Activated CD8-positive, alpha-beta memory T cell treated with anti-CD3 and anti-CD28 coated beads for 24 hours (primary cell): ENCODE measurements around the gene ABCC4.

ENCODE experiments used
- DNase-seq: peaks from one replicate; pipeline ENCODE4 v3.0.0-alpha.2; 2020

Gene ABCC4

DNA sequence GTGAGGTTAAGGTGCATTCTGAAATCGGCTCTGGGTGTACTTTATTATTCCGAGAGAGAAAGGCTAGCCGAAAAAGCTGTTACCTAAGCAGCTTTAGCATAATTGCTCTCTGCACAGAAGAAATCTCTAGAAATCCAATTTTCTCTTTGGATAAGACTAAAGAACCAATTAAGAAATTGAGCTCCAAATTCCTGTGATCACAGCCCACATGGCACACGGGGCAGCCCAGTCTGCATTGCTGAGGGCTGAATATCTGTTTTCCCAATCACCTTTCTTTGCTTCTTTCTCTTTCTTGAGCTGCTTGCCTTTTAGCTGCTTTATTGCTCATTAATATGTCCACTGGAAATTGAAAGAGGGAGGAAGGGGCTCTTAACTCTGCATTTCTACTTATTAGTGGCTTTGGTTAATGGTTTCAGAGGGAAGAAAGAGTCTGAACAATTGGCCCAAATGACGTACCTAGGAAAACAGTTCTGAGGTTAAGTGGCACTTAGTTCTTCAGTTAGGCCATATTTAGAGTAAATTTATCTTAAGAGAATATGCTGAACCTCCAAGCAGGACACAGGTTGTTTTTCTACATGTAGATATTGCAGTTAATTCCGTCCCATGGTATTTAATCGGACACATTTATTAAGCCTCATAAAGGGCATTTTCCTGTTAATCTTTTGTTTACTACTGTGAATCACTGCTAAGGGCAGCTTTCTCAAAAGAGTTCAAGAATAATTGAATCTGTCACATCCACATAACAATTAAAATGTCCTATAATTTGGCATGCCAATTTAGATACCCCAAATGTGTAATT, 265.7 kb downstream of the ABCC4 start:
- DNase-seq = no peak

DNA sequence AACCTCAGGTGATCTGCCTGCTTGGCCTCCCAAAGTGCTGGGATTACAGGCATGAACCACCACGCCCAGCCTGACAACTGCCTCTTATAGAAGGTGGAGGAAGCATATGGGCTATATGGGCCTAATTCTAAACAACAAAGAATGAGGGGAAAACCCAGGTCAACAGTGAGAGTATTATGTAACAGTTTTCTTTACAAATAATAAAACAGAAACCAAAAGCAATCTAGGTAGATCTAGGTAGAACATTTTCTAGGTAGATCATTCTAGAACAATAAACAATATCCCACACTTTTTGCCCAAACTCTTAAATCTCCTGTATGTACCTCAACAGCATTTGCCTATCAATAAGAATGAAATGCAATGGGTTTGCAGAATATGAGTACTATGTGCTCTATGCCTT, 267.4 kb downstream of the ABCC4 start:
- no peak for DNase-seq

DNA sequence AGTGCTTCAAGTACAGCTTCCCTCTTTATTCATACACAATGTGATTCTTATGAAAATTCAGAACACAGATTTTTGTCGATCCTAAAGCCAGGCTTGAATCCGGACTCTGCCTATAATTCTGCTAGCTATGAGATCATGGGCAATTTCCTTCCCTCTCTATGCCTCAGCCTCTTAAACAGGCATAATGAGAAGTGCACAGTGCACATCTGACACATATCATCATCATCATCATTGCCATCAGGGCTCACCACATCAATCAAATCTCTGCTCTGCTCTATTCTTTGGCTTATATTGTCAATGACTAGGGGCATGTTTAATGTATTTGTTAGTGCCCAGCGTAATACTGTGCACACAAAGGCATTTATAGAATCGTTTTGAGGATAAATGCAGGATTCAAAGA, 269.1 kb downstream of the ABCC4 start:
- no peak for DNase-seq

DNA sequence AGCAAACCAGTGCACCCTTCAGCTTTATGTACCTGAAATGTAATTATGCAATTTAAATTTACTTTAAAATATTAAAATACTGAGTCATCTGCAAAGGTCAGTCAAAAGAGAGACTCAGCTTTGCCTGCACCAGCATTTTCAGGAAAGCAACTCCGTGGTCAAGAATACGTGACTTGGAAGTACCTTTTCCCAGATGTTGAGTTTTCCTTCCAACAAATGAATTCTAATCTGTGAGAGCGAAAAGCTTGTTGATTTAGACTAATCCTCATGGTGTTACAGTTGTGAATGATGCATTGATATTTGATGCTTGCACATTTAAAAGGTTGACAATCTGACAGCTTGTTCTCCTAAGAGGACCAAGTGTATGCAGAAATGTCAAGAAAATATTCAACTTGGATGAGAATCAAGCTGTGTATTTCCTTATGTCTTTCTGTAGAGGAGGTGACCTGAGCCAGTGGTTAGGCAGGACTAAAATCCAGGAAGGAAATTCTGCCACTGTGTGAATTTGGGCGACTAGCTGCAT, 270.4 kb downstream of the ABCC4 start:
- no peak for DNase-seq

DNA sequence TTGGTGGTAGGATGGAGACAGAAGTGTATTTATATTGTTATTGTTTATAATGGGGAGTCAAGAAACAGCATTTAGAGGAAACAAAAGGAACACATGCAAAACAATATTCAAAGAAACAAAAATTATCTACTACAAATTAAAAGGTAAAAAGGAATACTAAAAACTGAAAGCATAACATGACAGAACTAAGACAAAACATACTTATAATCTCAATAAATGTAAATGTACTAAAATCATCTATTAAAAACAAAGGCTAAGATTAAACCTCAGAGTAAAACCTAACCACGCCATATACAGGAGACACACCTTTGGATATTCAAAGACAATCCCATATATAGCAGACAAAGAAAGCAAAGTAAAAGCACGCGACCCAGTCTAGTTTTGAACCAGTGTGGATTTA, 273.6 kb downstream of the ABCC4 start:
- no peak for DNase-seq

DNA sequence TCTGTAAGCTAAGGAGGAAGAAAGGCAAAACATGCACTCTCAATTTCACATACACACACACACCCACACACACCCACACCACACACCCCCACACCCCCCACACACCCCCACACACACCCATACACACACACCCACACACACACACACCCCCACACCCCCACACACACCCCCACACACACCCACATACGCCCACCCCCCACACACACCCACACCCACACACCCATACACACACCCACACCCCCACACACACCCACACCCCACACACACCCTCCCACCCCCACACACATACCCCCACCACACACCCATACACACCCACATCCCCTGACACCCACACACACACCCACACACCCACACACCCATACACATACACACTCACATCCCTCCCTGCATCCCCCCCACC, 276.1 kb downstream of the ABCC4 start:
- no peak for DNase-seq

DNA sequence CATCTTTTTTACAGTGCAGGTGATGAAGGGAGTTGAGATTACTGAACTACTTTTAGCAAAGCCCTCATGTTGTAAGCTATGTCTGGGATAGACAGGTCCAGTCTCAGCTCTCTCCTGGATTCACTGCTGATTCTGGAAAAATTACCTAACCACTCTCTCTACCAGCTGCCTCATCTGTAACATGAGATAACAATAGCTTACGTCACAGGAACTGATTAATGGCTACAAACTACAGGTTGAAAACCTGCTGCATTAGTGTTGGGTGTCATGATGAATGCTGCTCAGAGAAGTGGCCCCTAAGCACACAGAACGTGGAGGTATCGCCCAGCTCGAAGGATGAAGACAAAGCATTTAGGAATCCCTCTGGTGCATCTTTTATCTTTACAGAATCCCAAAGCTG, 277.8 kb downstream of the ABCC4 start:
- no peak for DNase-seq

DNA sequence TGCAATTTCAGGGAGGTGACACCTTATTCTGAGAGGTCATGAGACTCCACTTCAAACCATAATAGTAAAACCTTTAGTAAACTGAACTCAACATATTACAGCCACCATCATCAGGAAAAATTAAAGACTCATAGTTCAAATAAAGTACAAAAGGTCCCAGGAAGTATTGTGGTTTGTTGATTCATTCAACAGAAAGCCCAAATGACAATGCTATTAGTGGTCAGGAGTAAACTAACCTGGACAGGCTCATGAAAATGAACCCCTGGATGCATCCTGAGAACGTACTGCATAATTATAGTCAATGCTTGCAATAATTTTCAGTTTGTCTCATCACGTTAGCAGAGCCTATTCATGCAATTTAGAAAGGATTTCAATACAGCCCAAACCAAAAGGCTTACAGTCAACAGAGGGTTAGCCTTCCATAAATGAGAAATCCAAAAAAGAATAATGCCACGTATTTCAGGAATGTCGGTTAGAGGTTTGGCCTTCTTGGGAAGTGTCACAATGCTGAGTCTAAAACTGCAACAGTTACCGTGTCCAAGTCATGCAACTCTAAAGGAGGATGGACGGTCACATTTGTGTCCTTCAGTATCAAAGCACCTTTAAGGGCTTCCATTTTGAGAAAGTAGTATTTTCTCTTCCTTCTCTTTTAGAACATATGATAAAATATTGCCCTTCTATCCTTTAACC, 280.8 kb downstream of the ABCC4 start:
- DNase-seq = no peak

DNA sequence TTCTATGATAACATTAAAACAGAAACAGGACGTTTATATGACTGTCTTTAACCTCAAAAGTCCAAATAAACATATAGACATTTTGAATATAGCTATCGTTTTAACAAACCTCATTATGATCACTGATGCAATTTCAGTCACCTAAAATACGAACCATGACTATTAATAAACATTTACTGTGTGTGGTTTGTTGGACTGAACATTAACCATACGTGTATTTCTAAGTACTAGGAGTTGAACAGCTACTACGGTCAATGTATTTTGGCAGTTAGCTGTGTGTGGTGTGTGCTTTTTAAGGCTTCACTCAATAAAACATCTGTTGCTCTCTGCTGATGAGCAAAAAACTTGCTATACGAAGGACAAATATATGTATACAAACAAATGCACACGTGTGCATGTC, 281.4 kb downstream of the ABCC4 start:
- no peak for DNase-seq

DNA sequence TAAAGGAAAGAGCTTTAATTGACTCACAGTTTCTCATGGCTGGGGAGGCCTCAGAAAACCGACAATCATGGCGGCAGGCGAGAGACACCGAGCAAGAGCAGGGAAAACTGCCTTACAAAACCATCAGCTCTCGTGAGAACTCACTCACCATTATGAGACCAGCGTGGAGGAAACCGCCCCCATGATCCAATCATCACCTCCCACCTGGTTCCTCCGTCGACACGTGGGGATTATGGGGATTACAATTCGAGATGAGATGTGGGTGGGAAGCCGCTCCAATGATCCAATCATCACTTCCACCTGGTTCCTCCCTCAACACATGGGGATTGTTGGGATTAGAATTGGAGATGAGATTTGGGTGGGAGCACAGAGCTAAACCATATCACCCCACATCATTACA, 293.9 kb downstream of the ABCC4 start:
- no peak for DNase-seq

DNA sequence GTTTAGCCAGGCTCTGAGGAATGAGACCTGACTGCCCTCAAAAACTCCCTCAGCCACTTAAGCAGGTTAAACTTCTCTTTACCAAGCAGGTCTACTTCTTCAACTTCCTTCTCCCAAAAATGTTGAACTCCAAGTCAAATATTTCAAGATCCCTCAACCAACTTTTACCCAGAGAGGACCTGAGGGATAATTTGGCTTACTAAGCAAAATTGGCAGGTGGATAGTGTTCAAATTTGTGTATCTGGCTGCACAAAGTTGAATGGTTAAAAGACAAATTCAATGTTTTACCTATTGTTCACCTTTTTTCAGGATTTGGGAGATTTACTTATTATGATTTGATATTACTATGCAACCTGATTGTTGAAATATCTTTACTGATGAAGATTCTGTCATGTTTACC, 296.0 kb downstream of the ABCC4 start:
- no peak for DNase-seq

DNA sequence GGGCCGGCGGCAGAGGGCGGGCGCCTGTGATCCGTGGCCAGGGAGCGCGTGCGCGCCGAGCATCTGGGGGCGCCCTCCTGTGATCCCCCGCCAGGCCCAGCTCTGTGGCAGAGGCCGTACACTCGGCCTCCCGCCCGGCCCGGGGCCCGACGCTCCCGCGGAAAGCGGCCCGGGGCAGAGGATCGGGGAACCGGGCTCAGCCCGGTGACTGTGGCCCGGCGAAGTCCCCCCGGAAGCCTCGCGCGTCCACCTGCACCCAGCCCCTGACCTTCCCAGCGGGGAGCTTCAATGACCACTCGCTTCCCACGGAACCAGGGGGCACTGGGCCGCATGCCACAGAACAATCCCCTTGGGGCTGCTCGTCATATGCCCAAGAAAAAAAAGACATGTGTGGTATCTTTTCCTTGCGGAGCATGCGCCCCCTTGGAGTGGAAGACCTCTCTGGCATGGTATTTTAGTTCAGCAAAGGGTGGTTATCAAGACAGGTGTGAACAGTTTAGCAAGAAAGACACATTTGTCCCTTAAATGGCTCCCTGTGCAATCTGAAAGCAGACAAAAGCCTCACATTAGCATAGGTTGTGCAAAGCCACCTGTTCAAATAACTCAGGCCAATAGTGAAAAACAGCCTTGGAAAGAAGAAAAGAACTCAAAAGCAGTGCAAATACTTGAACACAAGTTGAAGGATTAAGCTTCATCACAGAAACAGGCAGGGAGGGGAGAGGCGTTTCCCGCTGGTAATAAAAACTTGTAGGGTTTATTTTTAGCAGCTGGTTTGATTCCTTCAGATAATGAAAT, 298.0 kb downstream of the ABCC4 start:
- DNase-seq = no peak

DNA sequence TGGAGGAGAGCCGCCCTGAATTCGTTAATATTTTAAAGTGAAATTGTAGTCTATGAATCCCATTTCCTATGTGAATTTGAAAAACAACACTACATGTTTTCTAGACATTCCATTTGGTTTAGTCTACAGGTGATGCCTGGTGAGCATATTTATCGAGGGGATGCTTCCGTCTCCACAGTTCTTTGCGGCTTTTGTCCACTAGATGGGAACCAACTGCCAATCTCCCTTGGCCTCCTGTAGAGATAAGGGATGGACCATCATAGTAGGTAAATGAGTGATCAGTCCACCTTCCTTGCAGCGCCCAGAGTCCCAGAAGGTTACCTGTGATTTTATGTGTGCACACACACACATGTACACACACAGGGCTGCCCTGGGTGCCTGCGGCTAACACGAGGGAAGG, 299.1 kb downstream of the ABCC4 start:
- DNase-seq = no peak

DNA sequence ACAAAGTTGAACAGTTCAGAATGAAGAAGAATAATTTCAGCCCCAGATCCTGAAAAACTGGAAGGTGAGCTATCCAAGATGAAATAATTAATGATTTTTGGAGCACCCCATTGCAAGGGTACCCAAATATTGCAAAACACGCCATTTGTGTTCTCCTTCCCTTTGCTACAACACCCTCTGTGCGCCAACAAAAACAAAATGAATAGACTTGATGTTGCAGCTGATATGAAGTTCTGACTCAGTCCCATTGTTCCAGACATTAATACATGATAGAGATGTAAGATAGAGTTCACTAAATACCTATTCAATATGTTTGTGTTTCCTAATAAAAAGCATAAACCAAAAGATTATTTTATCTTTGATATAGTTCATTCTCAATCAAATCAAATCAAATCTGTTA, 301.4 kb downstream of the ABCC4 start:
- no peak for DNase-seq

DNA sequence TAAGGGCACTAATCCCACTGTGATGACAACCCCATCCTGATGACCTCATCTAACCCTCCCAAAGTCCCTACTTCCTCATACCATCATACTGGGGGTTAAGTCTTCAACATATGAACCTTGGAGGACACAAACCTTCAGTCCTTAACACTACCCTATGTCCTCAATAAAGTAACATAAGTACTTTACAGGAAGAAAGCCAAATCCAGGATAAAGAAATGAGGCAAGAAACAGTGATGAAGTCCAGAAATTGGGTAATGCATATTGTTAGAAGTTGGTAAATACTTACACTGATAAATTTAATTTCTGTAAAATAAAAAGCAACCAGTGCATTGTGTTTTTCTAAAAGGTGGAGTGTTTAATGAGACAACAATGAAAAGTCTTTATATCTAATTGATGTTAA, 304.1 kb downstream of the ABCC4 start:
- DNase-seq = no peak

DNA sequence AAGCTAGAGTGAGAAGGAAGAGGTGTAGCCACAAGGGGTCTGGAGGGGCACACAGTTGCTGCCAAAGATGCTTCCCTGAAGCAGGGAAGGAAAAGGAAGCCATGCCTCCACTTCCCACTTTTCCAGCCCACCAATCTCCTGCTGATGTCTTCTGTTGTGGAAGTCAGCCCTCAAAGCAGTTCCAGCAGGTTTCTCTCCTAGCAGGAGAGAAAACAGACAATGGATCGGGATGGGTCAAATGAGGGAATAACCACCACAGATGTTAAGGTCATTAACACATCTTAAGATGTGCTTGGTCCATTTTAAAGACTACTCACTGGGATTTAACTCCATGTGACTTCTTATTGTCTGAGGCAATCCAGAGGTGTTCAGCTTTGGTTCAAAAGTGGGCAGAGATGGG, 304.8 kb downstream of the ABCC4 start:
- DNase-seq = no peak

DNA sequence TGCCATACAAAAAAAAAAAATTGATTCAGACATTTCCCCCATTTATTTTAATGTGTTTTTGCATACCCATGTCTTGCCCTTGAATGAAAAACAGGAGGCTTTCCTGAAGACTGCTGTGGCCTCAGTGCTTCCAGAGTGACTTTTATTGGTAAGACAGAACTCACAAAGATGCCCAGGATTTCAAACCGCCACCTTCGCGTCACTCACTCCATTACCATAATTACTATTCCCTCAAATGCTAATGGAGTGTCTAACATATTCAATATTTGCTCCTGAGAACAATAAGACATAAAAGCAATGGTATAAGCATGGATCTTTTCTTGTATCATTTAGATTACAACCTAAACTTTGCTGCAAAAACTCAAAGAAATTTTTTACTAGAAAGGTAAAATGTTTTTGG, 306.7 kb downstream of the ABCC4 start:
- DNase-seq = no peak

DNA sequence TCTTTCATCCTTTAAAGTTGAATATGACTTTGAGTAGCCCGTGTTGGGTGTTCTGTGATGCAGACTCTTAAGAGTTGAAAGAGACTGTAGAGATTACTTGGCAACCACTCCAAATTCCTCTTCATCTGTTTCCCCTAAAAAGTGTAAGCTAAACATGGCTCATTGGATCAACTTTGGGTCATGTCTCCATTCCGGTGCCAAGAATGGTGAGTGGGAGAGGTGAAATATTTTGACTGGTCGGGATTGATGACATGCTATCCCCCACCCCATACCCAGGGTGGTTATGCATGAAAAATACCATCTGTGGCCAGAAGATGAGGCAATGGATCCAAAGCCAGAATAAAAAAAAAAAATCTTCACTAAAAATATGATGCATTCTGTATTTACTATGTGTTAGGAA, 307.6 kb downstream of the ABCC4 start:
- DNase-seq = no peak

DNA sequence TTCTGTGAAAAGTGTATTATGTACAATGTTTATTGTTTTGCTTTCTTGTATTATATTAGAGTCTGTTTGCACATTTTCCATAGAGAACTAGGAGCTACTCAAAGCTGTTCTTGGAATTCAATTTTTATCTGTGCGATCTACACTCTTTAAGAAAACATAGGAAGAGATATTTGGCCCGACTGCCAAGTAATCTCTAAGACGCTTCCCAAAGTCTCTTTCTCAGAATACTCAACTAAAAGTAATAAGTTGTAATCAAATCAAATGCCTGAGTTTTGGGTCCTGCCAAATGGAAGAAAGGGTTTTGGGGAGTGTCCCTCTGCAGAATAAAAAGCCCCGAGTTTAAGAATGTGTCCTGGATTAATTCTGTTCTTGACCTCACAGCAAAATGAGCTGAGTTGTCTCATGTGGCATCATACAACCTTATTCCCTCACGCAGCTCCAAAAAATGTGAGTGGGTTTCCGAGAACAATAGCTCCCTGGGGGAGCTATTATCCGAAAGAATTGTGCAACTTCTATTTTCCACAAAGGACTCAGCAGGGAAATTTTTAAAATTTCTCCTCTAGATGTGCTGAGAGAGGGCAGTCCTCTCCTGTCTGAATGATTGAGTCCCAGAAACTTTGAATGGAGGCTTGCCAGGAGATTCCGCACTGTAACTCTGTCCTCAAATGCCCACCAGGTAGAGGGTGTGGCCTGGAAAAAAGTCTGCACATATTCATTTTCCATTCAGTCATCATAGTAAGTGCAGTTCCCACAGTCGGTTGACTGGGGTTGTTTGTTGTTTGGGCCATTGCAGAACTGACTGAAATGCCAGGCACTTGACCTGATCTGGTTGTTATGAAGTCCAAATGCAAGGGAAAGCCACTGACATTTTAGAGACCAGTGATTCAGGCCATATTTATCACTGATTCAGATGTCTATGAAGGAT, 309.0 kb downstream of the ABCC4 start:
- DNase-seq = no peak

DNA sequence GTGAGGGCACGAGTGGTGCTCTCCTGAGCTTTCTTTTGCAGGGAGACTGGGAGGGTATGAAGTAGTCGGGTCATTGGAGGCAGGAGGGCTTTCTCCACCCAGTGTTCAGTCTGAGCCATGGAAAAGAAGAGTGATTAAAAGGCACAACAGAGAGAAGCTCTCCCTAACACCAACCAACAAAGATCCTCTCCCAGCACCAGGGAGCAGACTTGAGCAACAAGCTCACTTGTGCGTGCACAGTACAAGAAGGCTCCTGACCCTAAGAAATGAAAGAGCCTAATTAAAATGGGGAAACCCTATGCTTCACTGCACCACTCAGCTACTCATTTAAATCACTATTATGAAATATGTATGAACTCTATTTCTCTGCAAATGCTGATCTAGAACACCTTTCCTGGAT, 312.6 kb downstream of the ABCC4 start:
- DNase-seq = no peak

DNA sequence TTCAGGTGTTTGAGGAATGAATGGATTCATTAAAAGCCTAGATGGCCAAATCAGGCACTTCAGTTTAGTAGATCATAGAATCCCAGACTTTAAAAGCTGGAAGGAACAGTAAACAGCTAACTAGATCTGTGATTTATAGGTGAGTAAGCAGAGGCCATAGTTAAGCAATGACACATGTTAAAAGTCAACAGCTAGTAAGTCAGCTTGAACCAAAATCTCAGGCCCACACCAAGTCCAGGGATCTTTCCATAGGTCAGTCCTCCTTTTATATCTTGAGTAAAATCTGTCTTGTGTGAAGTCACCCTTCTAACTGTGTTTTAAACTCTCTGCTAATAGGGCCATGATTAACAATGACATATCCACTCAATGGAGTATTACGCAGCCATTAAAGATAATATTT, 313.4 kb downstream of the ABCC4 start:
- DNase-seq = no peak

DNA sequence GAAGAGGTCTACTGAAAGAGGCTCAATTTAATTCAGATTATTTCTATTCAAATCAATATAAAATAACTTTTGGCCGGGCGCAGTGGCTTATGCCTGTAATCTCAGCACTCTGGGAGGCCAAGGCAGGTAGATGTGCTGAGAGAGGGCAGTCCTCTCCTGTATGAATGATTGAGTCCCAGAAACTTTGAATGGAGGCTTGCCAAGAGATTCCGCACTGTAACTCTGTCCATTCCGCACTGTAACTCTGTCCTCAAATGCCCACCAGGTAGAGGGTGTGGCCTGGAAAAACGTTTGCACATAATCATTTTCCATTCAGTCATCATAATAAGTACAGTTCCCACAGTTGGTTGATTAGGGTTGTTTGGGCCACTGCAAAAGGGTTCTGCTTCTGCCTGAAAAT, 314.2 kb downstream of the ABCC4 start:
- no peak for DNase-seq

DNA sequence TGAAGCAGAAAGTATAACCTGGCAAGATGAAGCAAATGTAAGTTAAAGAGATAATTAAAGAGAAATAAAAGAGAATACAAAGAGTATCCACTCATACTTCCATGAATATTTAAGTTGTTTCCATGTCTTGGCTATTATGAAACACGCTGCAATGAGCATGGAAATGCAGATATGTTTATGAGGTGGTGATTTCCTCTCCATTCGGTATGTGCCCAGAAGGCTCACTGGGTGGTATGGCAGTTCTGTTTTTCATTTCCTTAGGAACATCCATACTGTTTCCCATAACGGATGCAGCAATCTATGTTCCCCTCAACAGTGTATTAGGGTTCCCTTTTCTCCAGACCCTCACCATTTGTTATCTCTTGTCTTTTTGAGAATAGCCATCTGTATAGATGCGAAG, 316.3 kb downstream of the ABCC4 start:
- no peak for DNase-seq
